ENCODE data around the gene SLC25A38. TPM values are rescaled to one million over a fixed set of nuclear protein-coding genes. Genes with fewer than 3 reads are reported as not detected.

The SLC25A38 gene, protein sequence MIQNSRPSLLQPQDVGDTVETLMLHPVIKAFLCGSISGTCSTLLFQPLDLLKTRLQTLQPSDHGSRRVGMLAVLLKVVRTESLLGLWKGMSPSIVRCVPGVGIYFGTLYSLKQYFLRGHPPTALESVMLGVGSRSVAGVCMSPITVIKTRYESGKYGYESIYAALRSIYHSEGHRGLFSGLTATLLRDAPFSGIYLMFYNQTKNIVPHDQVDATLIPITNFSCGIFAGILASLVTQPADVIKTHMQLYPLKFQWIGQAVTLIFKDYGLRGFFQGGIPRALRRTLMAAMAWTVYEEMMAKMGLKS
- total RNA-seq (10 to 100 TPM; 17.6 to 23.6 TPM), polyA plus RNA-seq (ENCODE audit: insufficient read length in 2 of 2) (10 to 100 TPM; 34.9 to 36.9 TPM)
- long read RNA-seq, donor 1, transcript SLC25A38-201 (7 exons, 2,147 nt) = major isoform, 9 of 9 reads
- long read RNA-seq, donor 1, partial matches to known transcripts = 0 of 9 reads
- long read RNA-seq, donor 1, other reads (novel, unspliced or antisense) = 0 of 9 reads
- long read RNA-seq, donor 2, transcript SLC25A38-201 (7 exons, 2,147 nt) = major isoform, 7 of 7 reads
- long read RNA-seq, donor 2, partial matches to known transcripts = 0 of 7 reads
- long read RNA-seq, donor 2, other reads (novel, unspliced or antisense) = 0 of 7 reads
- long read RNA-seq, donor 3, partial matches to known transcripts = 0 of 2 reads
- long read RNA-seq, donor 3, other reads (novel, unspliced or antisense) = 0 of 2 reads
- long read RNA-seq, donor 4, transcript SLC25A38-201 (7 exons, 2,147 nt) = major isoform, 11 of 11 reads
- long read RNA-seq, donor 4, partial matches to known transcripts = 0 of 11 reads
- long read RNA-seq, donor 4, other reads (novel, unspliced or antisense) = 0 of 11 reads

DNA sequence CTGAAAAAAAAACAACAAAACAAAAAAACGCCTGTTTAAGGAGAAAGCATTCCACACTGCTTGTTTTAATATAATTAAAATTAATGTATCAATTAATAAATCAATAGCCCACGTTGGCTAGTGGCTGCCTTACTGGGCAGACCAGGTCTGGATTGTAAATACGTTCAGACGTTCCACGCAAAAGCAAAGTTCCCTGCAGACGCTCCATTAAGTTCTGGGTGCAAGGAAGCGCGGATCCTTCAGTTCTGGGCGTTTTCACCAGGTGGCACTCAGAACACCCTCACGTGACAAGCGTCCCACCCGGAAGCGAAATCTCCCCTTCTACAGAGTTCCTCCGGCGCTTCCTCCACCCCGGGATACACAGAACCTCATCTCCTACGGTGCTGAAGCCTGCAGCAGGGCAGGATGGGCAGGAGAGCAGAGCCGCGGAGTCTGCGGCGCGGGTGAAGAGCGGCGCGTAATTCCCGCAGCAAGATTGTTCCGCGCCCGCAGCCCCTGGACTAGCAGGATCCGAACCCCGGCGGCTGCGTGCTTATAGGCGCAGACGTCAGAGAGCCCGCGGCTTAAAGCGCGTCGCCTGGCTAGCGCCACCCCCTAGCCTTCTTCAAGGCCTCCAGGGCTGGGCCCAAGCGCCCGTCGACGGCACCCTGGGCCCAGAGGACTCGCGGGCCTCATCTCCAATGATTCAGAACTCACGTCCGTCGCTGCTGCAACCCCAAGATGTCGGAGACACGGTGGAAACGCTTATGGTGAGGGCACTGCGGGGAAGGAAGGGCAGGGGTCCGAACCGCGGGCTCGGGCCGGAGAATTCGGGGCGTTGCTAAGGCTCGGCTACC, at the start of gene SLC25A38:
Gene SLC25A38, plus strand, starts transcription at position 326 of the 836 bp plus-strand sequence. Its CDS starts 355 bp downstream, at position 681.
- Histone ChIP-seq H3K27me3 (ENCODE audit: control insufficient read depth, insufficient read depth, low read length) (no peaks in the 10 kb centered on the region), H3K27ac (ENCODE audit: low read depth, low read length) (peak within 1 kb of the TSS; percentile 96), H3K9me3 (ENCODE audit: control insufficient read depth, insufficient read depth, low read length) (no peaks in the 10 kb centered on the region), H3K4me3 (ENCODE audit: low read depth, low read length) (peak within 1 kb of the TSS; percentile 93), H3K36me3 (ENCODE audit: control insufficient read depth, insufficient read depth, low read length) (no peaks in the 10 kb centered on the region), H3K4me1 (ENCODE audit: control insufficient read depth, insufficient read depth, low read length) (peaks cover 19% of the 10 kb centered on the region)
- peak; percentile 65 to 97 (median 80) for DNase-seq (ENCODE audit: low read depth in 4 of 6, low spot score in 6 of 6)
- under 1% methylated on average over 61 of the region's 62 CpGs for WGBS (ENCODE audit: insufficient coverage)

DNA sequence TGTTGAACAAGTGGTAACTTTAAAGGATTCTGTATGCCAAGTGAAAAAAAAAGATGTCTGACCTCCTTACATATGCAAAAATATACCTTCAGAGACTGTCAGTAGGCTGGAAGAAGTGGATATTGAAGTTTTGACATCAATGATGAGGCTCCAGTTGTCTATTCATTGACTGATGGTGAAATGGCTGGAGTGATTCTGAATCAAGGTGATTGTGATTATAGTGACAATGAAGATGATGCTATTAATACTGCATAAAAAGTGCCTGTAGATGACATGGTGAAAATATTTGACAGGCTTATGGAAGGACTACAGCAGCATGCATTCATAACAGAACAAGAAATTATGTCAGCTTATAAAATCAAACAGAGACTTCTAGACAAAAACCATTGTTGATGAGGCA, 49.6 kb upstream of the SLC25A38 start:
- H3K27ac ChIP-seq (ENCODE audit: low read depth, low read length) = no peak overlapping the region
- no peak overlapping the region for H3K4me3 ChIP-seq (ENCODE audit: low read depth, low read length)
- H3K9me3 ChIP-seq (ENCODE audit: control insufficient read depth, insufficient read depth, low read length) = no peaks in the 10 kb centered on the region
- H3K4me1 ChIP-seq (ENCODE audit: control insufficient read depth, insufficient read depth, low read length) = no peaks in the 10 kb centered on the region
- no peak for DNase-seq (ENCODE audit: low read depth in 4 of 6, low spot score in 6 of 6)
- H3K36me3 ChIP-seq (ENCODE audit: control insufficient read depth, insufficient read depth, low read length) = no peaks in the 10 kb centered on the region
- H3K27me3 ChIP-seq (ENCODE audit: control insufficient read depth, insufficient read depth, low read length) = no peaks in the 10 kb centered on the region

DNA sequence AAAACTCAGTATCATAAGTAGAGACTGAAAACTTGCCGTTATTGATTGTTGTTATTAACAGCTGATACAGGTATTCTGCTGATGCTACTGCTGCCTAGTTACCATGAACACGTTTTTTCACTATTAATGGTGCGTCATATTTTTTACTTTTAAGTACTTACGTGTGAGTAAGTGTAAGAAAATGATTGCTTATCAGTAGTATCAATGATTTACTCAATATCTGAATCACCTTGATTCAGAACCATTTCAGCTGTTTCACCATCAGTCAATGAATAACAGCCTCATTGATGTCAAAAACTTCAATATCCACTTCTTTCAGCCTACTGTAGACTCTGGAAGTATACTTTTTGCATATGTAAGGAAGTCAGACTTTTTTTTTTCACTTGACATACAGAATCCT, 49.0 kb upstream of the SLC25A38 start:
- Histone ChIP-seq H3K27ac (ENCODE audit: low read depth, low read length) (no peak overlapping the region), H3K27me3 (ENCODE audit: control insufficient read depth, insufficient read depth, low read length) (no peaks in the 10 kb centered on the region), H3K9me3 (ENCODE audit: control insufficient read depth, insufficient read depth, low read length) (no peaks in the 10 kb centered on the region), H3K4me1 (ENCODE audit: control insufficient read depth, insufficient read depth, low read length) (no peaks in the 10 kb centered on the region), H3K4me3 (ENCODE audit: low read depth, low read length) (no peak overlapping the region), H3K36me3 (ENCODE audit: control insufficient read depth, insufficient read depth, low read length) (no peaks in the 10 kb centered on the region)
- DNase-seq (ENCODE audit: low read depth in 4 of 6, low spot score in 6 of 6) = no peak
- WGBS (ENCODE audit: insufficient coverage) = no CpG with 5 or more reads among the region's 4 CpGs

DNA sequence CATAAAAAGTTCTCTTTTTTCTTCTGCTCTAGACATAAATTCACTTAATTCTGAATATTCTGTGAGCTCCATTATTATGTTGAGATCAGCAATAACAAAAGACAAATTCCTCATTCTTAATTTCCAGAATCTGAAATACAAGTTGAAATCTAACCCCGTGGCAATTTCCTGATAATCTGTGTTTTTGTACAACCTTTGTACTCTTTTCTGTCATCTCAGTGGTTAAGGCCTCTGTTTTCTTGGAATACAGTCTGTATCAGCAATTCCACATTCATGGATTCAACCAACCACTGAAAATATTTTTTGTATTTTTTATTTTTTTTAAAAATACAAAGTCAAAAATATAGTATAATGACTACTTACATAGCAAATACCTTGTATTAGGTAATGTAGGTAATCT, 45.0 kb upstream of the SLC25A38 start:
- no CpG with 5 or more reads among the region's 1 CpG for WGBS (ENCODE audit: insufficient coverage)
- no peak for DNase-seq (ENCODE audit: low read depth in 4 of 6, low spot score in 6 of 6)
- H3K9me3 ChIP-seq (ENCODE audit: control insufficient read depth, insufficient read depth, low read length) = no peaks in the 10 kb centered on the region
- no peaks in the 10 kb centered on the region for H3K27me3 ChIP-seq (ENCODE audit: control insufficient read depth, insufficient read depth, low read length)
- no peak overlapping the region for H3K27ac ChIP-seq (ENCODE audit: low read depth, low read length)
- H3K4me1 ChIP-seq (ENCODE audit: control insufficient read depth, insufficient read depth, low read length) = no peaks in the 10 kb centered on the region
- H3K36me3 ChIP-seq (ENCODE audit: control insufficient read depth, insufficient read depth, low read length) = no peaks in the 10 kb centered on the region
- no peak overlapping the region for H3K4me3 ChIP-seq (ENCODE audit: low read depth, low read length)

DNA sequence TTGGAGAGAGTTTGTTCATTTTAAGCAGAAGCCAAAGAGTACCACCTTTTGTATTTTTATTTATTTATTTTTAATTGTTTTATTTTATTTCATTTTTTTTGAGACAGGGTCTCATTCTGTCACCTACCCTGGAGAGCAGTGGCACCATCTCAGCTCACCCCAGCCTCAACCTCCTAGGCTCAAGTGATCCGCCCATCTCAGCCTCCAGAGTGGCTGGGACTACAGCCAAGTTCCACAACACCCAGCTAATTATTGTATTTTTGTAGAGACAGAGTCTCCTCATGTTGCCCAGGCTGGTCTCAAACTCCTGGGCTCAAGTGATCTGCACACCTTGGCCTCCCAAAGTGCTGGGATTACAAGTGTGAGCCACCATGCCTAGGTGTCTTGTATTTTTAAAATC, 44.1 kb upstream of the SLC25A38 start:
- H3K36me3 ChIP-seq (ENCODE audit: control insufficient read depth, insufficient read depth, low read length) = no peaks in the 10 kb centered on the region
- no peaks in the 10 kb centered on the region for H3K9me3 ChIP-seq (ENCODE audit: control insufficient read depth, insufficient read depth, low read length)
- DNase-seq (ENCODE audit: low read depth in 4 of 6, low spot score in 6 of 6) = no peak
- H3K27me3 ChIP-seq (ENCODE audit: control insufficient read depth, insufficient read depth, low read length) = no peaks in the 10 kb centered on the region
- H3K4me3 ChIP-seq (ENCODE audit: low read depth, low read length) = no peak overlapping the region
- WGBS (ENCODE audit: insufficient coverage) = no CpG with 5 or more reads among the region's 1 CpG
- no peaks in the 10 kb centered on the region for H3K4me1 ChIP-seq (ENCODE audit: control insufficient read depth, insufficient read depth, low read length)
- no peak overlapping the region for H3K27ac ChIP-seq (ENCODE audit: low read depth, low read length)

DNA sequence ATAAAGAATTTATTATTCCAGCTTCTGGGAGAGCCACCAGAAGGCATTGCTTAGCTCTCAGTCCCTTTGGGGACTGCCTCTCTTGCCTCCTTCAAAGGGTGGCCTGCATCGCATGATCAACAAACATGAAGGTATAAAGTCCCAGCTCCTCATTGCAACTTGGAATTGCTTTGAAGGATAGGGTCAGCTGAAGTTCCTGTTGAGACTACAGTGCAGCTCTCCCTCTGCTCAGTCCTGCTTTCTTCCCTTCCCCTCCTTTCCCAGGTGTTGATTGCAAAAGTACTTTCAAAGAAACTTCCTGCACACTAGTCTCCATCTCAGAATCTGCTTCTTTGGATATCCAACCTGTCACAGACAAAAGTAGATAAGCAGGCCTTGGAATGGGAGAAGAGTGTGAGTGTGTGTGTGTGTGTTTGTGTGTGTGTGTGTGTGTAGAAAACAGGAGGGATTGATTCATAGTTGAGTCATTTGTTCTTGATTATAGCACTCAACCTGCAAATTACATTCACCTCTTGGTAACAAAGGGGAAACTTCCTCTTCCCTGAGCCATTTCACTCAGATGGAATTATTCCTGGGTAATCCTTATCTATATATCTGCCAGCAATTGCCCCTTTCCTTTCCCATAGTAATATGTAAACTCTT, 40.0 kb upstream of the SLC25A38 start:
- no peaks in the 10 kb centered on the region for H3K9me3 ChIP-seq (ENCODE audit: control insufficient read depth, insufficient read depth, low read length)
- no peaks in the 10 kb centered on the region for H3K4me1 ChIP-seq (ENCODE audit: control insufficient read depth, insufficient read depth, low read length)
- 60% methylated on average over 1 of the region's 1 CpG for WGBS (ENCODE audit: insufficient coverage)
- no peaks in the 10 kb centered on the region for H3K27me3 ChIP-seq (ENCODE audit: control insufficient read depth, insufficient read depth, low read length)
- H3K36me3 ChIP-seq (ENCODE audit: control insufficient read depth, insufficient read depth, low read length) = no peaks in the 10 kb centered on the region
- no peak overlapping the region for H3K4me3 ChIP-seq (ENCODE audit: low read depth, low read length)
- DNase-seq (ENCODE audit: low read depth in 4 of 6, low spot score in 6 of 6) = no peak
- H3K27ac ChIP-seq (ENCODE audit: low read depth, low read length) = no peak overlapping the region

DNA sequence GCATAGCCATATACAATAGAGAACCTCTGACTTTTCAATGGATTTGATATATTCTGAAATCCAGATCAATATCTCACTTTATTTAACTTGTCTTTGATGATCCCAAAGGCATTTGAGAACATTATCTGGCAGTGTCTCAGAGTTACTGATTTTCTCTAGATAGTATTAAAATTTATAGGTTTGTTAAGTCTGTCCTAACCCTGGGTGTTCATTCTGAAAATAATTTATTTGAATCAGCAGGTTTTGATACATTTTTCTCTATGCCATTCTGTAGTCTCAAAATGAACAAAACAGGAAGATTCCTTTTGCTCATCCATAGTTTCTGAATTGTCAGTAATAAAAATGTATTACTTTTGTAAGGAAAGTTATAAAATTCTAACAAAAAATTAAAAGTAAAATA, 39.4 kb upstream of the SLC25A38 start:
- no peaks in the 10 kb centered on the region for H3K9me3 ChIP-seq (ENCODE audit: control insufficient read depth, insufficient read depth, low read length)

DNA sequence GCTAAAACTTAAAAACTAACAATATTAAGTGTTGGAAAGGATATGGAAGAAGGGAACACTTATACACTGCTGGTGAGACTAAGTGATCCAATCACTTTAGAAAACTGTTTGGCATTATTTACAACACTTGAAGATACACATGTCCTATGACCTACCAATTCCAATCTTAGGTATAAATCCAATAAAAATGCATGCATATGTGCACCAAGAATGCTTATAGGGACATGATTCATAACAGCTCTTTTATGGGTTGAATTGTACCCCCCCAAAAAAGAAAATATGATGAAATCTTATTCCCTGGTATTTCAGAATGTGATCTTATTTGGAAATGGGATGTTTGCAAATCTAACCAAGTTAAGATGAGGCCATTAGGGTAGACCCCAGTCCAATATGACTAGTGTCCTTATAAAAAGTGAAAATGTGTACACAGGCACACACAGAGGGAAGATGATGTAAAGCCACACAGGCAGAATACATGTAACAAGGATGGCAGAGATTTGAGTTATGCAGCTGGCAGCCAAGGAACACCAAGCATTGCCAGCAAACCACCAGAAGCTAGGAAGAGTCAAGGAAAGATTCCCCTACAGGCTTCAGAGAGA, 38.3 kb upstream of the SLC25A38 start:
- no peaks in the 10 kb centered on the region for H3K27me3 ChIP-seq (ENCODE audit: control insufficient read depth, insufficient read depth, low read length)
- H3K36me3 ChIP-seq (ENCODE audit: control insufficient read depth, insufficient read depth, low read length) = no peaks in the 10 kb centered on the region

More for the DNA sequence above, 39.4 kb upstream of the SLC25A38 start:
- Histone ChIP-seq H3K36me3 (ENCODE audit: control insufficient read depth, insufficient read depth, low read length) (no peaks in the 10 kb centered on the region), H3K27ac (ENCODE audit: low read depth, low read length) (no peak overlapping the region), H3K4me3 (ENCODE audit: low read depth, low read length) (no peak overlapping the region), H3K4me1 (ENCODE audit: control insufficient read depth, insufficient read depth, low read length) (no peaks in the 10 kb centered on the region), H3K27me3 (ENCODE audit: control insufficient read depth, insufficient read depth, low read length) (no peaks in the 10 kb centered on the region)
- no peak for DNase-seq (ENCODE audit: low read depth in 4 of 6, low spot score in 6 of 6)

More for the DNA sequence above, 38.3 kb upstream of the SLC25A38 start:
- Histone ChIP-seq H3K4me1 (ENCODE audit: control insufficient read depth, insufficient read depth, low read length) (no peaks in the 10 kb centered on the region), H3K9me3 (ENCODE audit: control insufficient read depth, insufficient read depth, low read length) (no peaks in the 10 kb centered on the region), H3K4me3 (ENCODE audit: low read depth, low read length) (no peak overlapping the region), H3K27ac (ENCODE audit: low read depth, low read length) (no peak overlapping the region)
- DNase-seq (ENCODE audit: low read depth in 4 of 6, low spot score in 6 of 6) = no peak
